ACC112 (cell line): Measurements from ENCODE around the gene WFDC2.

ENCODE experiments used
- H2AFZ ChIP-seq: fragments of 200-600 bp; sonication (generic); one replicate; pipeline ENCODE4 v1.6.0; 2017; ENCODE audit warnings: antibody characterized with exemption, low read length; ENCODE audit not compliant: unreplicated experiment
- H3K27ac ChIP-seq: fragments of 200-600 bp; sonication (generic); 2 replicates; pipeline ENCODE4 v1.5.1; 2014; ENCODE audit warnings: low read depth, mild to moderate bottlenecking, antibody characterized with exemption, low read length, moderate library complexity
- H3K27me3 ChIP-seq: fragments of 200-600 bp; sonication (generic); 2 replicates; pipeline ENCODE4 v1.6.1; 2014; ENCODE audit warnings: mild to moderate bottlenecking, antibody characterized with exemption, low read length, moderate library complexity, mixed read lengths; ENCODE audit not compliant: insufficient read depth
- H3K36me3 ChIP-seq: fragments of 200-600 bp; sonication (generic); 2 replicates; pipeline ENCODE4 v1.6.1; 2016; ENCODE audit warnings: mild to moderate bottlenecking, antibody characterized with exemption, low read length, moderate library complexity, mixed read lengths; ENCODE audit not compliant: insufficient read depth
- H3K4me1 ChIP-seq: fragments of 200-600 bp; sonication (generic); one replicate; pipeline ENCODE4 v1.6.1; 2016; ENCODE audit warnings: low read length, mixed read lengths; ENCODE audit not compliant: insufficient read depth, unreplicated experiment, control insufficient read depth
- H3K4me3 ChIP-seq: fragments of 200-600 bp; sonication (generic); 2 replicates; pipeline ENCODE4 v1.5.1; 2014; ENCODE audit warnings: mild to moderate bottlenecking, low read depth, low read length
- H3K79me2 ChIP-seq: fragments of 200-600 bp; sonication (generic); one replicate; pipeline ENCODE4 v1.6.0; 2016; ENCODE audit warnings: low read length; ENCODE audit not compliant: control insufficient read depth, unreplicated experiment, insufficient read depth

Gene WFDC2

GRCh38 chr20:45518282-45518681, 48.7 kb downstream of the WFDC2 start:
- H3K4me1 ChIP-seq, result no peaks in the 10 kb centered on the region
- no peak overlapping the region for H2AFZ ChIP-seq
- peaks cover 57% of the 10 kb centered on the region for H3K27me3 ChIP-seq
- no peak overlapping the region for H3K4me3 ChIP-seq
- H3K79me2 ChIP-seq, result no peaks in the 10 kb centered on the region
- H3K27ac ChIP-seq, result no peak overlapping the region
- H3K36me3 ChIP-seq, result no peaks in the 10 kb centered on the region

DNA sequence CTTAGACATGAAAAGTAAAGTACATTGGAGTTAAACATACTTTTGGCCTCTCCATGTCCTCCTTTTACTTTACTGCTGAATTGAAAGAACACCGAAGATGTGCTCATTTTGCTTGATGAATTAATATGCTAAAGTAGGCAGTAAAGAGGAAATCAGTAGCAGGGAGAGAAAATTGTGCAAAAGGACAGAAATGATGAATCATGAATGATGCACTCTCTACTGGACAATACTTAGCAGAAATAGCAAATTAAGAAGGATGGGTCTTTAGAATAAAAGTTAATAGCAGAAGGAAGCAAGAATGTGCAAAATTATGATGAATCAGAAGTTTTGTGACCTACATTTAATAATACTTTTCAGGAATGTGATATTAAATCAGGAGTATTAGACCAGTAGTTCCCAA, 54.3 kb downstream of the WFDC2 start:
- H2AFZ ChIP-seq, result no peak overlapping the region
- H3K4me3 ChIP-seq, result no peak overlapping the region
- no peak overlapping the region for H3K27ac ChIP-seq
- H3K36me3 ChIP-seq, result no peaks in the 10 kb centered on the region
- no peaks in the 10 kb centered on the region for H3K4me1 ChIP-seq
- peaks cover 57% of the 10 kb centered on the region for H3K27me3 ChIP-seq
- no peaks in the 10 kb centered on the region for H3K79me2 ChIP-seq

DNA sequence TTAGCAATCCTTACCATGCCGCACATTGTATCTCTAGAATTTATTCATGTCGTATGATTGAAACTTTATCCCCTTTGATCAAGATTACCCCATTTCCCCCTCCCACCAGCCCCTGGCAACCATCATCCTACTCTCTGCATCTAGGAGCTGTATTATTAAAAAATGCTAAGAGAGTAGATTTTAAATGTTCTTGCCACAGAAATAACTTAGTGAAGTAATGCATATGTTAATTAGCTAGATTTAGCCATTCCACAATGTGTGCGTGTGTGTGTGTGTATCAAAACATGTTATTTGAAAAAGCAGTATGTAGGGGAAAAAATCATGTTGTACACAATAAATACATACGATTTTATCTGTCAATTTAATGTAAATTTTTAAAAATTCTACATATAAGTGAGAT, 57.7 kb downstream of the WFDC2 start:
- no peak overlapping the region for H2AFZ ChIP-seq
- peaks cover 59% of the 10 kb centered on the region for H3K27me3 ChIP-seq
- H3K79me2 ChIP-seq, result no peaks in the 10 kb centered on the region
- H3K4me3 ChIP-seq, result no peak overlapping the region
- no peak overlapping the region for H3K27ac ChIP-seq
- no peaks in the 10 kb centered on the region for H3K36me3 ChIP-seq
- H3K4me1 ChIP-seq, result no peaks in the 10 kb centered on the region
